Measurements from ENCODE around the gene ANKDD1A.

ANKDD1A gene

DNA sequence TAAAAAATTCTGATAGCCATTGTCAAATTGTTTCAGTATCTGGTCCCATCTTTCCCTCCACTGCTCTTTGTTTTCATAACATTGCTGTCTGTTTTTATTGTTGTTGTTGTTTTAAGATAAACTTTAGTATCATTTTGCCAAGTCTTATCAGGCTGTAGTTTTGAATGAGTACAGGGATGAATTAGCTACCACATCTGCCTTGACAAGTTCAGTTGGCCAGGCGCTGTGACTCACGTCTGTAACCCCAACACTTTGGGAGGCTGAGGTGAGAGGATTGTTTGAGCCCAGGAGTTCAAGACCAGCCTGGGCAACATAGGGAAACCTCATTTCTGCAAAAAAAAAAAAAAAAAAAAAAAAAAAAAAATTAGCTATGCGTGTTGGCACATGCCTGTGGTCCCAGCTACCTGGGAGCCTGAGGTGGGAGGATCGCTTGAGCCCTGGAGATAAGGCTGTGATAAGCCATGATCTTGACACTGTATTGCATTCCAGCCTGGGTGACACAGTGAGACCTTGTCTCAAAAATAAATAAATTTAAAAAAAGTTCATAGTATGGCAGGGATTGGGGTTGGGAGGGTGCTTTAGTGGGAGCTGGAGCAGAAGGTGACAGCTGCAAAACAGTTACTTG, 8.3 kb upstream of the ANKDD1A start:
- TF ChIP-seq SIN3A (IDR thresholded peaks at IDR 0.05; ENCODE audit: borderline replicate concordance, insufficient read depth, low read length), result no peak
- TF ChIP-seq FOXP2 (optimal IDR thresholded peaks at IDR 0.05; ENCODE audit: borderline replicate concordance, extremely low read depth, extremely low read length, insufficient read depth), result no peak
- no peak for TF ChIP-seq POLR2AphosphoS5 (IDR thresholded peaks at IDR 0.05; ENCODE audit: low read depth, low read length)
- TF ChIP-seq, protein P1, sequence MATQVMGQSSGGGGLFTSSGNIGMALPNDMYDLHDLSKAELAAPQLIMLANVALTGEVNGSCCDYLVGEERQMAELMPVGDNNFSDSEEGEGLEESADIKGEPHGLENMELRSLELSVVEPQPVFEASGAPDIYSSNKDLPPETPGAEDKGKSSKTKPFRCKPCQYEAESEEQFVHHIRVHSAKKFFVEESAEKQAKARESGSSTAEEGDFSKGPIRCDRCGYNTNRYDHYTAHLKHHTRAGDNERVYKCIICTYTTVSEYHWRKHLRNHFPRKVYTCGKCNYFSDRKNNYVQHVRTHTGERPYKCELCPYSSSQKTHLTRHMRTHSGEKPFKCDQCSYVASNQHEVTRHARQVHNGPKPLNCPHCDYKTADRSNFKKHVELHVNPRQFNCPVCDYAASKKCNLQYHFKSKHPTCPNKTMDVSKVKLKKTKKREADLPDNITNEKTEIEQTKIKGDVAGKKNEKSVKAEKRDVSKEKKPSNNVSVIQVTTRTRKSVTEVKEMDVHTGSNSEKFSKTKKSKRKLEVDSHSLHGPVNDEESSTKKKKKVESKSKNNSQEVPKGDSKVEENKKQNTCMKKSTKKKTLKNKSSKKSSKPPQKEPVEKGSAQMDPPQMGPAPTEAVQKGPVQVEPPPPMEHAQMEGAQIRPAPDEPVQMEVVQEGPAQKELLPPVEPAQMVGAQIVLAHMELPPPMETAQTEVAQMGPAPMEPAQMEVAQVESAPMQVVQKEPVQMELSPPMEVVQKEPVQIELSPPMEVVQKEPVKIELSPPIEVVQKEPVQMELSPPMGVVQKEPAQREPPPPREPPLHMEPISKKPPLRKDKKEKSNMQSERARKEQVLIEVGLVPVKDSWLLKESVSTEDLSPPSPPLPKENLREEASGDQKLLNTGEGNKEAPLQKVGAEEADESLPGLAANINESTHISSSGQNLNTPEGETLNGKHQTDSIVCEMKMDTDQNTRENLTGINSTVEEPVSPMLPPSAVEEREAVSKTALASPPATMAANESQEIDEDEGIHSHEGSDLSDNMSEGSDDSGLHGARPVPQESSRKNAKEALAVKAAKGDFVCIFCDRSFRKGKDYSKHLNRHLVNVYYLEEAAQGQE (IDR thresholded peaks at IDR 0.05; ENCODE audit: insufficient read depth in 1 of 2, low read depth in 2 of 2, low read length in 2 of 2), result no peak
- TF ChIP-seq TAF1 (IDR thresholded peaks at IDR 0.05; ENCODE audit: borderline replicate concordance, insufficient read depth, low read length), result no peak

DNA sequence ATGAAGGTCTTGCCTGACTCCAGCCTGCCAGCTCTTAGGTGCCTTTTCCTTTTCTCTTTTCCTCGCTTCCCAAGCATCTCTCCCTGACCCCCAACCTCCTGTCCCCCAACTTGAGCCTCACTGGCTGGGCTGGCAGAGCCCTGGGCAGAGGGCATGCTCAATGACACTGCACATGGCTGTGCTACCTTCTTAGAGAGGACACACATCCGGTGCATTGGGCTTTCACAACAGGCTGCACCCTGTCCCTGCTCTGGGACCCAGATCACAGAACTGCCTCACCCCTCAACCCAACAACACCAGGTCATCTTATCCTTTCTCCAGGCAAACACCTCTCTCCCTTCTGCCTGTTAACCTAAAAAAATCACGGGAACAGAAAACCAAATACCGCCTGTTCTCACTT, 7.5 kb upstream of the ANKDD1A start:
- no peak for TF ChIP-seq SIN3A (IDR thresholded peaks at IDR 0.05; ENCODE audit: borderline replicate concordance, insufficient read depth, low read length)

DNA sequence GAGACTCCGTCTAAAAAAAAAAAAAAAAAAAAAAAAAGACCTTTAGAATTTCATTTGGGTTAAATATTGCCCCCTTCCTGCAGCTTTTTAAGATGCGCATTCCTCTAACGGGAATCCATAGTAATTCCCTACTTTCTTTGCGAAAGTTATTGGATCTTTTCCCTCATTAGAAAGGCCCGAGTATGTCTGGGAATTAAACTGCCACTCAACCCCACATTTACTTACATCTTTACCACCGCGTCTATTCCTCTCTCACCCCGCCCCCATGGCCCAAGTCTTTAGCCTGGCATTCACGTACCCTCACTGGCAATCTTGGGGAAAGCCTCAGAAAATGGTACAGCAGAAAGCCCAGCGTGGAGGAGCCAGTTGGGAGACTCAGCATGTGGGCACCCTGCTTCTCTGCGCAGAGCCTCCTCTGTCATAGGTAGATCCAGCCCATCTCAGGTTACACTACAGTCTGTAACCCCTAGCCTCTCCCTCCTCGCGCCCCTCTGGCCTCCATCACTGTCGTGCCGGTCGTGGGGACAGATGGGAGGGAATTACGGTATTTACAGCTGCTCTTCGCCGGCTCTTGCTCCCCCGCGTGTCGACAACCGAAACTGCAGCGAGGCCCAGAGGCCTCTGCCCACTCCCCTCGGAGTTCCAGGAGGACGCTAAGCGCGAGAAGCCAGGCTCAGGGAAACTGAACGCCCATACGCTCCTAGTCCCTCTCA, 6.4 kb upstream of the ANKDD1A start:
- no peak for TF ChIP-seq SIN3A (IDR thresholded peaks at IDR 0.05; ENCODE audit: borderline replicate concordance, insufficient read depth, low read length)
- TF ChIP-seq TAF1 (IDR thresholded peaks at IDR 0.05; ENCODE audit: borderline replicate concordance, insufficient read depth, low read length), result no peak
- no peak for TF ChIP-seq POLR2AphosphoS5 (IDR thresholded peaks at IDR 0.05; ENCODE audit: low read depth, low read length)
- no peak for TF ChIP-seq FOXP2 (optimal IDR thresholded peaks at IDR 0.05; ENCODE audit: borderline replicate concordance, extremely low read depth, extremely low read length, insufficient read depth)
- TF ChIP-seq, protein P1 (IDR thresholded peaks at IDR 0.05; ENCODE audit: insufficient read depth in 1 of 2, low read depth in 2 of 2, low read length in 2 of 2), result no peak

DNA sequence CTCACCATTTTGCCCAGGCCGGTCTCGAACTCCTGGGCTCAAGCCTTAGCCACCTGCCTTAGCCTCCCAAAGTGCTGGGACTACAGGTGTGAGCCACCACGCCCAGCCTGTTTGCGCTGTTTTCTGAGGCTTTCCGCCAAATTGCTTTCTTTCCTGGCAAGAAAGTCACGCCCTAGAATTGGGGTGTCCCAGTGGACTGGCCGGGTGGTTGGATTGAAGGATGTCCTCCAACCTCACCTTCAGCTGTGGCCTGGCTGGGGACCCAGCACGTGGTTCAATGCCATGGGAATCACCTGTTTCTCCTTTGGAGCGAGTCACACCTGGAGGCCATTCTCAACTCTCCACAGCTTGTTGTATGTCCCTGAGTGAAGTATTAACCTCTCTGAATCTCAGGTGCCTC, 5.8 kb upstream of the ANKDD1A start:
- no peak for TF ChIP-seq SIN3A (IDR thresholded peaks at IDR 0.05; ENCODE audit: borderline replicate concordance, insufficient read depth, low read length)
- TF ChIP-seq TAF1 (IDR thresholded peaks at IDR 0.05; ENCODE audit: borderline replicate concordance, insufficient read depth, low read length), result no peak
- TF ChIP-seq POLR2AphosphoS5 (IDR thresholded peaks at IDR 0.05; ENCODE audit: low read depth, low read length), result no peak
- no peak for TF ChIP-seq FOXP2 (optimal IDR thresholded peaks at IDR 0.05; ENCODE audit: borderline replicate concordance, extremely low read depth, extremely low read length, insufficient read depth)
- TF ChIP-seq, protein P1 (IDR thresholded peaks at IDR 0.05; ENCODE audit: insufficient read depth in 1 of 2, low read depth in 2 of 2, low read length in 2 of 2), result no peak

DNA sequence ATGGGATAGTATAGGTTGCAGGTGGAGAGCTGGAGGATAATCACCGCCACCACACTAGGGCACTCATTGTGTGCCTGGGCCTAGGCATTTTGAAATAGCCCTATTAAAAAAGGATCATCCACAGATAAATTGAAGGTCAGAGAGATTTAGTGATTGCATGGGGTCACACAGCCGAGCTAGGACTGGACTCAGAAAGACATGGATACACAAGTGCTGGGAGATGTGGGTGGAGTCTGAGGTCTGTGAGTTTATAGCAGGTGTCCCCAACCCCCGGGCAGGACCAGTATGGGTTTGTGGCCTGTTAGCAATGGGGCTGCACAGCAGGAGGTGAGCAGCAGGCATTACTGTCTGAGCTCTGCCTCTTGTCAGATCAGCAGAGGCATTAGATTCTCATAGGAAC, 5.3 kb upstream of the ANKDD1A start:
- TF ChIP-seq TAF1 (IDR thresholded peaks at IDR 0.05; ENCODE audit: borderline replicate concordance, insufficient read depth, low read length), result no peak
- TF ChIP-seq SIN3A (IDR thresholded peaks at IDR 0.05; ENCODE audit: borderline replicate concordance, insufficient read depth, low read length), result no peak
- TF ChIP-seq POLR2AphosphoS5 (IDR thresholded peaks at IDR 0.05; ENCODE audit: low read depth, low read length), result no peak
- TF ChIP-seq, protein P1 (IDR thresholded peaks at IDR 0.05; ENCODE audit: insufficient read depth in 1 of 2, low read depth in 2 of 2, low read length in 2 of 2), result no peak
- TF ChIP-seq FOXP2 (optimal IDR thresholded peaks at IDR 0.05; ENCODE audit: borderline replicate concordance, extremely low read depth, extremely low read length, insufficient read depth), result no peak

Measured in PFSK-1 (cell line).